ENCODE results near the gene OBP2B.
"Not testable (repeated sequence)": the region's sequence is repeated elsewhere in the genome, so short reads cannot be mapped to it uniquely, and the experiment has no call there.

OBP2B gene

DNA sequence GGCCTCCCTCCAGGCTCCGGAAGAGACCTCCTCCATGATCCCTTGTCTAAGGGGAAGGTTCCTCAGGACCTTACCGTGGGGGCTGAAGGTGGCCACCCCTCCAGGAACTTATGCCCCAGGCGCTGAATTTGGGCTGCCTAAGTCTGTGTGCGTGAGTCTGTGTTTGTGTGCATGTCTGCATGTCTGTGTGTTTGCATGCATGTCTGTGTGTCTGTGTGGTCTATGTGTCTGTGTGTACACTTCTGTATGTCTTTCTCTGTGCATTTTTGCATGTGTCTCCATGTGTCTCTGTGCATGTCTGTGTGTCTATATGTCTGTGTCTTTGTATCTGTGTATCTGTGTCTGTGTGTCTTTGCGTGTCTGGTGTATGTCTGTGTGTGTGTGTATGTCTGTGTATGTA, 45.4 kb upstream of the OBP2B start:
- H3K36me3 ChIP-seq, result no peaks in the 10 kb centered on the region
- H3K27ac ChIP-seq, result no peak overlapping the region
- no peak for DNase-seq
- H3K9me3 ChIP-seq (ENCODE audit: severe bottlenecking), result peaks cover 3% of the 10 kb centered on the region
- H3K4me3 ChIP-seq (ENCODE audit: low read depth, low read length), result no peak overlapping the region
- no peaks in the 10 kb centered on the region for H3K27me3 ChIP-seq (ENCODE audit: insufficient read depth, low read depth, severe bottlenecking)
- TF ChIP-seq, protein P1, sequence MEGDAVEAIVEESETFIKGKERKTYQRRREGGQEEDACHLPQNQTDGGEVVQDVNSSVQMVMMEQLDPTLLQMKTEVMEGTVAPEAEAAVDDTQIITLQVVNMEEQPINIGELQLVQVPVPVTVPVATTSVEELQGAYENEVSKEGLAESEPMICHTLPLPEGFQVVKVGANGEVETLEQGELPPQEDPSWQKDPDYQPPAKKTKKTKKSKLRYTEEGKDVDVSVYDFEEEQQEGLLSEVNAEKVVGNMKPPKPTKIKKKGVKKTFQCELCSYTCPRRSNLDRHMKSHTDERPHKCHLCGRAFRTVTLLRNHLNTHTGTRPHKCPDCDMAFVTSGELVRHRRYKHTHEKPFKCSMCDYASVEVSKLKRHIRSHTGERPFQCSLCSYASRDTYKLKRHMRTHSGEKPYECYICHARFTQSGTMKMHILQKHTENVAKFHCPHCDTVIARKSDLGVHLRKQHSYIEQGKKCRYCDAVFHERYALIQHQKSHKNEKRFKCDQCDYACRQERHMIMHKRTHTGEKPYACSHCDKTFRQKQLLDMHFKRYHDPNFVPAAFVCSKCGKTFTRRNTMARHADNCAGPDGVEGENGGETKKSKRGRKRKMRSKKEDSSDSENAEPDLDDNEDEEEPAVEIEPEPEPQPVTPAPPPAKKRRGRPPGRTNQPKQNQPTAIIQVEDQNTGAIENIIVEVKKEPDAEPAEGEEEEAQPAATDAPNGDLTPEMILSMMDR (IDR thresholded peaks at IDR 0.05; ENCODE audit: low read depth, low read length), result no peak

DNA sequence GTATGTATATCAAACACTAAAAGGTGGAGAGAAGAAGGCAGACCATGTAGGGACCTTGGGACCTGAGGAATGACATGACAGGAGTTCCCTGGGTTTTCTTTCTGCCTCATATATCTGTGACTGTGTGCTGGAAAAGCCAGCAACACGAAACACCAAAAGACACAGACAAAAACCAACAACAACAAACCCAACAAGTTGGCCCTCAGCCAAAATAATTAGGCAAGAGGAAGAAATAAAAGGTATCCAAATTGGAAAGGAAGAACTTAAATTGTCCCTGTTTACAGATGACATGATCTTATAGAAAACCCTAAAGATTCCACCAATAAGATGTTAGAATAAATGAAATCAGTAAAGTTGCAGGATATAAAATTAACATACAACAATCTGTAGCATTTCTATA, 44.2 kb upstream of the OBP2B start:
- no peaks in the 10 kb centered on the region for H3K36me3 ChIP-seq
- TF ChIP-seq, protein P1 (IDR thresholded peaks at IDR 0.05; ENCODE audit: low read depth, low read length), result no peak
- H3K27ac ChIP-seq, result no peak overlapping the region
- DNase-seq, result no peak
- no peaks in the 10 kb centered on the region for H3K27me3 ChIP-seq (ENCODE audit: insufficient read depth, low read depth, severe bottlenecking)
- H3K4me3 ChIP-seq (ENCODE audit: low read depth, low read length), result no peak overlapping the region
- peaks cover 3% of the 10 kb centered on the region for H3K9me3 ChIP-seq (ENCODE audit: severe bottlenecking)

DNA sequence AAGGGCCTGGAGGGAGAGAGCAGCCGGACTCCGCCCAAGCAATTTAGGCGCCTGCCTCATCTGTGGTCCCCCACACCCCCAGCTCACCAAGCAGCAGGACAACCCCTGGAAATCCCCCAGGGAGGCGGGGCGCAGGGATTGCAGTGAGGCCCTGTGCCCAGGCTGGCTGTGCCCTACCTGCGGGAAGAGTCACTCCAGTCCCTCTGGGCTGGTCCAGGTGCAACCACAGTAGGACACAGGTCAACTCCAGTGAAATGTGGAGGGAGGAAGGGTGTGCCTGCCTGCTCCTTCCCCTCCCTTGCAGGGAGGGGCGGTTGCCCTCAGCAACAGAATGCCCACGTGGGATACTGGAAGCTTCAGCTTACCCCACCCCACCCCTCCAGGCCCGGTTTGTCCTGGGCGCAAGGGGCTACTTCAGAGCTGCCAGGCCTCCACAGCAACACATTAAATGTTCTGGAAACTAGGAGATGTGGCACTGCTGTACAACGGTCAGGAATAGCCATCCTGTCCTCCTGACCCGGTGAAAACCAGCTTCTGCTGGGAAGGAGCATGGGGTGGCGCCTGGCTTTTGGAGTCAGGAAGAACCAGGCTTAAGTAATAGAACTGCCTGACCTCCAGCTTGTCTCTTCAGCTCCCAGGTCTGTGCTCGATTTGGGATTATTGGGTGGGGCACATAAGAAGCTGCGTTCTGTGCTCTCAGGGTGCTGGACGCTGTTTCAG, 43.4 kb upstream of the OBP2B start:
- Histone ChIP-seq H3K9me3 (ENCODE audit: severe bottlenecking) (peaks cover 3% of the 10 kb centered on the region), H3K36me3 (no peaks in the 10 kb centered on the region), H3K27me3 (ENCODE audit: insufficient read depth, low read depth, severe bottlenecking) (no peaks in the 10 kb centered on the region), H3K27ac (no peak overlapping the region), H3K4me3 (ENCODE audit: low read depth, low read length) (no peak overlapping the region)
- TF ChIP-seq, protein P1 (IDR thresholded peaks at IDR 0.05; ENCODE audit: low read depth, low read length), result no peak
- DNase-seq, result no peak

GRCh38 chr9:133251773-133252172, 42.7 kb upstream of the OBP2B start:
- no peak overlapping the region for H3K27ac ChIP-seq
- TF ChIP-seq, protein P1 (IDR thresholded peaks at IDR 0.05; ENCODE audit: low read depth, low read length), result no peak
- no peak for DNase-seq
- H3K9me3 ChIP-seq (ENCODE audit: severe bottlenecking), result peaks cover 3% of the 10 kb centered on the region
- no peak overlapping the region for H3K4me3 ChIP-seq (ENCODE audit: low read depth, low read length)
- H3K27me3 ChIP-seq (ENCODE audit: insufficient read depth, low read depth, severe bottlenecking), result no peaks in the 10 kb centered on the region
- no peaks in the 10 kb centered on the region for H3K36me3 ChIP-seq

DNA sequence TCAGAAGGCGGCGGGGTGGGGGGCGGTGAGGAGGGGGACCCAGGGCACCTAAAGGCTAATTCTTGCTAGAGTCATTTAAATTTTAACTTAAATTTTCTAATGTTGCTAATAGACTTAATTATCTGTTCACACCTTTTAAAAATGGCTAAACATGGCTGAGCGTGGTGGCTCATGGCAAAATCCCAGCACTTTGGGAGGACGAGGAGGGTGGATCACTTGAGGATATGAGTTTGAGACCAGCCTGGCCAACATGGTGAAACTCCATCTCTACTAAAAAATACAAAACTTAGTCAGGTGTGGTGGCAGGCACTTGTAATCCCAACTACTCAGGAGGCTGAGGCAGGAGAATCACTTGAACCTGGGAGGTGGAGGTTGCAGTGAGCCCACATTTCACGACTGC, 42.2 kb upstream of the OBP2B start:
- H3K36me3 ChIP-seq; H3K27me3 ChIP-seq (ENCODE audit: insufficient read depth, low read depth, severe bottlenecking); DNase-seq; H3K4me3 ChIP-seq (ENCODE audit: low read depth, low read length); H3K27ac ChIP-seq; H3K9me3 ChIP-seq (ENCODE audit: severe bottlenecking): not testable (repeated sequence)

DNA sequence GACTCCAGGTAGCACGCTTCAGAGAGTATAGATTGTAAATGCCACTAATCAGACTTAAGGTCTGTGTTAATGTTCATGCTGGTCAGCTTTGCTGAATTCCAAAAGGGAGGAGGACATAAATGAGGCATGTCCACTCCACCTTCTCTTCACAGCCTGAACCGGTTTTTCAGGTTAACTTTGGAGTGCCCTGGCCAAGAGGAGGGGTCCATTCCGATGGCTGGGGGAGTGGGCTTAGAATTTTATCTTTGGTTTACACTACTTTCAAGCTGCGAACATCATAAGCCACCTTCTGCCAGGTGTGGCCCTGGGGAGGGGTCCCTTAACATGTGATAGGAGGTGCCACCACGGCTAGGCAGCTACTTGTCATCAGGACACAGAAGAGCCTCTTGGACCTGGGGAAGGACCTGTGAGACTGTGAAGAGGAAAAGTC, 41.7 kb upstream of the OBP2B start:
- Histone ChIP-seq H3K27ac (no peak overlapping the region), H3K27me3 (ENCODE audit: insufficient read depth, low read depth, severe bottlenecking) (no peaks in the 10 kb centered on the region), H3K9me3 (ENCODE audit: severe bottlenecking) (peaks cover 3% of the 10 kb centered on the region), H3K36me3 (no peaks in the 10 kb centered on the region), H3K4me3 (ENCODE audit: low read depth, low read length) (no peak overlapping the region)
- no peak for DNase-seq
- TF ChIP-seq, protein P1 (IDR thresholded peaks at IDR 0.05; ENCODE audit: low read depth, low read length), result no peak
